ENCODE measurements around the gene ATG101.

The ATG101 gene

DNA sequence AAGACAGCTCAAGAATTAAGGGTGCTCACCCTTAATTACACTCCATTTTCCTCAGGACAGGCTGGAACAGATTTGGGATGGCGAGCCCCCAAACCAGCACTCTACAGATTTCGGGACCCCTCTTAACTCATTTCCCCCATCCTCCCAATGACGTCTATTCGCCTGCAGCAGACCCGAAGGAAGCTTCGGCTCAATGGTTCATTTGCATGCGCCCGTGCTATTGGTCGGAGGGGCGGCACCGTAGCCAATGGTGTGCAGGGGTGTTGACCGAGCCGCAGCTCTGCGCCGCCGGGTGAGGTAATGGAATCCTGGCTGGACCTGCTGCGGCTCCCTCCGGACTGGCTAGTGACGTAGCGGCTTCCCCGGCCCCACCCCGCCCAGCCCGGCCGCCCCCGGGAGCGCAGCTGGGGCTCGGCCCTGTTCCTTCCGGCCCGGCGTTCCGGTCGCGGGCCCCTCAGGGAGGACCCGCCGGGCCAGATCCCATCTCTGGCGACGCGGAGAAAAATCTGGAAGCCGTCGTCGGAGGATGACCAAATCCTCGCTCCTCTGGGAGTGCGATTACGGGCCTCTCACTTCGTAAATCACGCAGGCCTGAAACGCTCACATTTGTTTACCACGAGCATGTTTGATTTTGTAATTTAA lies 36.9 kb upstream of the ATG101 start:
- Mint-ChIP-seq H3K36me3 (ENCODE audit: low read depth) (no peaks in the 10 kb centered on the region), H3K27ac (peak overlapping the region; percentile 95), H3K4me1 (peaks cover 60% of the 10 kb centered on the region), H3K4me3 (peak overlapping the region; percentile 82), H3K27me3 (ENCODE audit: low read depth, poor library complexity) (peaks cover 28% of the 10 kb centered on the region), H3K9me3 (no peaks in the 10 kb centered on the region)
- peak; percentile 95 for DNase-seq
- TF ChIP-seq, protein P1, sequence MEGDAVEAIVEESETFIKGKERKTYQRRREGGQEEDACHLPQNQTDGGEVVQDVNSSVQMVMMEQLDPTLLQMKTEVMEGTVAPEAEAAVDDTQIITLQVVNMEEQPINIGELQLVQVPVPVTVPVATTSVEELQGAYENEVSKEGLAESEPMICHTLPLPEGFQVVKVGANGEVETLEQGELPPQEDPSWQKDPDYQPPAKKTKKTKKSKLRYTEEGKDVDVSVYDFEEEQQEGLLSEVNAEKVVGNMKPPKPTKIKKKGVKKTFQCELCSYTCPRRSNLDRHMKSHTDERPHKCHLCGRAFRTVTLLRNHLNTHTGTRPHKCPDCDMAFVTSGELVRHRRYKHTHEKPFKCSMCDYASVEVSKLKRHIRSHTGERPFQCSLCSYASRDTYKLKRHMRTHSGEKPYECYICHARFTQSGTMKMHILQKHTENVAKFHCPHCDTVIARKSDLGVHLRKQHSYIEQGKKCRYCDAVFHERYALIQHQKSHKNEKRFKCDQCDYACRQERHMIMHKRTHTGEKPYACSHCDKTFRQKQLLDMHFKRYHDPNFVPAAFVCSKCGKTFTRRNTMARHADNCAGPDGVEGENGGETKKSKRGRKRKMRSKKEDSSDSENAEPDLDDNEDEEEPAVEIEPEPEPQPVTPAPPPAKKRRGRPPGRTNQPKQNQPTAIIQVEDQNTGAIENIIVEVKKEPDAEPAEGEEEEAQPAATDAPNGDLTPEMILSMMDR (IDR thresholded peaks at IDR 0.05) = no peak

DNA sequence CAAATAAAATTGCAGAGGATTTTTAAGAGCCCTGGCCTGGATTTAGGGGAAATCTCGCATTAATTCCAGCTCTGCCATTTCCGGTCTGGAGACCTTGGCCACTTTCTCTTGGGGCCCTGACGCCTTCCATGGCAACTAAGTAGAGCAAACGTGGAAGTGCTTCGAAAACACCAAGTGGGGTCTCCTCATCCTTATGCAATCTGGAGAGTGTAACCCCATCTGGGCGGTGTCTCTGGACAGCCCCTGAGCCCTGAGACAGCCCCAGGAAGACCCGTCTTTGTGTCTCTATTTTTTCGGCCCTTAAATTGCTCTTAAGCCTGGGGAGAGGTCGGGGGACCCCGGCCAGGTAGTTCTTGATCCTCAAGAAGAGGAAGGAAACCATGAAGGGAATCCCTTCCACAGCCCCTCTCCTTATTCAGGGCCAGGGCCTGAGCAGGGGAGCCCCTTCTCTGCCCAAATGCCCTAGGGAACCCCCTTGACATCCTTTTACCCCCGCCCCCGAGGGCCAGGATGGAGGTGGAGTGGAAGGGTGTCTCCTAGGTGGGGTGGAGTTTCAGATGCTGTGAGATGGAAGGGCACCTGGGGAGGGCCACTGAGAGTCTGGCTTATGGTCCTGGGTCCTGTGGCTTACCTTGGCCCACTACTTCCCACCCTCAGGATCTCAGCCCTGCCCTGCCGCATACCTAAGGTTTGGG lies 36.2 kb upstream of the ATG101 start:
- peaks cover 27% of the 10 kb centered on the region for H3K27me3 Mint-ChIP-seq (ENCODE audit: low read depth, poor library complexity)
- no peak for DNase-seq
- H3K36me3 Mint-ChIP-seq (ENCODE audit: low read depth) = no peaks in the 10 kb centered on the region
- TF ChIP-seq, protein P1 (IDR thresholded peaks at IDR 0.05) = no peak
- peak overlapping the region; percentile 67 for H3K4me3 Mint-ChIP-seq
- H3K4me1 Mint-ChIP-seq = peaks cover 67% of the 10 kb centered on the region
- no peaks in the 10 kb centered on the region for H3K9me3 Mint-ChIP-seq
- peak overlapping the region; percentile 75 for H3K27ac Mint-ChIP-seq

DNA sequence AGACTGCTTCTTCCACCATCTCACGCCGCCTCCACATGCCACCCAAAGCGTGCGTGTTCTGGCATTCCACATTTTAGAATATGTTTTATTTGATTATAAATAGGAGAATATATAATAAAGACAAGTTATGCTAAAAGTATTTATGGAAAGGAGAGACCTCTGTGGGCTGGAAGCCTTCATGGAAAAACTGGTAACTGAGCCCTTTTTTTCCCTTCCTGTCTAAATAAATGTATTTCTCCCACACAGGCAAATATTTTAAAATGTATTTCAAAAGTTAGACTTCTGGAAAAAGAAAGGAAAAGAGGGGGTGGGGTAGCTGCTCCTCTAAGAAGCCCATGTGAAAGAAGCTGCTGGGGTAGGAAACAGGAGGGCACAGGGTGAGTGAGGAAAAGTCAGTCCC lies 34.6 kb upstream of the ATG101 start:
- H3K36me3 Mint-ChIP-seq (ENCODE audit: low read depth) = no peaks in the 10 kb centered on the region
- peaks cover 36% of the 10 kb centered on the region for H3K27me3 Mint-ChIP-seq (ENCODE audit: low read depth, poor library complexity)
- H3K4me3 Mint-ChIP-seq = peak overlapping the region; percentile 18
- TF ChIP-seq, protein P1 (IDR thresholded peaks at IDR 0.05) = no peak
- DNase-seq = no peak
- H3K4me1 Mint-ChIP-seq = peaks cover 58% of the 10 kb centered on the region
- H3K27ac Mint-ChIP-seq = no peak overlapping the region
- H3K9me3 Mint-ChIP-seq = no peaks in the 10 kb centered on the region

- Mint-ChIP-seq H3K4me1 (peaks cover 51% of the 10 kb centered on the region), H3K9me3 (no peaks in the 10 kb centered on the region), H3K27me3 (ENCODE audit: low read depth, poor library complexity) (peaks cover 36% of the 10 kb centered on the region), H3K36me3 (ENCODE audit: low read depth) (no peaks in the 10 kb centered on the region), H3K4me3 (peak overlapping the region; percentile 78), H3K27ac (no peak overlapping the region)
- DNase-seq = no peak
- TF ChIP-seq, protein P1 (IDR thresholded peaks at IDR 0.05) = no peak
These were observed 33.9 kb upstream of the ATG101 start for GRCh38 chr12:52035926-52036325.

- Mint-ChIP-seq H3K36me3 (ENCODE audit: low read depth) (no peaks in the 10 kb centered on the region), H3K27ac (no peak overlapping the region), H3K27me3 (ENCODE audit: low read depth, poor library complexity) (peaks cover 36% of the 10 kb centered on the region), H3K4me3 (peak overlapping the region; percentile 78), H3K4me1 (peaks cover 49% of the 10 kb centered on the region), H3K9me3 (no peaks in the 10 kb centered on the region)
- DNase-seq = peak; percentile 85
- TF ChIP-seq, protein P1 (IDR thresholded peaks at IDR 0.05) = no peak
These were observed 33.1 kb upstream of the ATG101 start for GRCh38 chr12:52036587-52037171.
